Activated gamma-delta T cell treated with Interleukin-2 at 50 U/mL for 16 hours (primary cell): ENCODE measurements around the gene ZBTB44.
"Not testable (repeated sequence)": the region's sequence is repeated elsewhere in the genome, so short reads cannot be mapped to it uniquely, and the experiment has no call there.

Experiments used
- DNase-seq: peaks from one replicate; pipeline ENCODE4 v3.0.0-alpha.2; 2020

Gene ZBTB44

DNA sequence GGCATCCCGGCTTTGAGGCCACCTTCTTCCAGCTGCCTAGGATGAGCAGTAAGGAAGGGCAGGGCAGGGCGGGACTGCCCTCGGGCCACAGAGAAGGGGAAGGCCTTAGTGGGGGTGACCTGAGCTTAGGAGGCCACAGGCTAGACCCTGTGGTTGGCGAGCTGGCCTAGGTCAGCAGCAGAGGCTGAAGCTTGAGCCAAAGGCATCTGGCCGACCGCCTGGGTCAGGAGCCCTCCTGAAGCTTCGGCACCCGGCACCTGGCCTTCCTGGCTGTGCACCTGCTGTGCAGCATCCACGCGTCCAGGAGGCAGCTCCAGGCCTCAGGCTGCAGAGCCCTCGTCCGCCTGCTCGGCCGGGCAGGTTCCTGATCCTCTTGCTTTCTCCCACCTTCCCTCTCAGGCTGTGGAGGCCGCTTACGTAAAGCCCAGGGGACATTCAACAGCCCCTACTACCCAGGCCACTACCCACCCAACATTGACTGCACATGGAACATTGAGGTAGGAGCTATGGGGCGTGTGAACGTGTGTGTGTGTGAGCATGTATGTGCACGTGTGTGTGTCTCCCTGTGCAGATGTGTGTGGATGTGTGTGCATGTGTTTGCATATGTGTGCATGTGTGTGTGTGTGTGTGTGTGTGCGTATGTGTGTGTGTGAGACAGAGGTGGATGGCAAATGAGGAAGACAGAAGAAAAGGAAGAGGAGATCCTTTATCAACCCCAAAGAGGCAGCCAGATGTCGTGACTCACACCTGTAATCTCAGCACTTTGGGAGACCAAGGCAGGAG lies 120.3 kb downstream of the ZBTB44 start:
- DNase-seq, result no peak

DNA sequence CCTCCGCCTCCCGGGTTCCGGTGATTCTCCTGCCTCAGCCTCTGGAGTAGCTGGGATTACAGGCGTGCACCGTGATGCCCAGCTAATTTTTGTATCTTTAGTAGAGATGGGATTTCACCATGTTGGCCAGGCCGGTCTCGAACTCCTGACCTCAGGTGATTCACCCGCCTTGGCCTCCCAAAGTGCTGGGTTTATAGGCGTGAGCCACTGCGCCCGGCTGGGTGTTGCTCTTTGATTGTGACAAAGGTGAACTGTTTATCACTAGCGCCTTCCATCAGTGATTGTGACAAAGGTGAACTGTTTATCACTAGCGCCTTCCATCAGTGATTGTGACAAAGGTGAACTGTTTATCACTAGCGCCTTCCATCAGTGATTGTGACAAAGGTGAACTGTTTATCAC lies 121.2 kb downstream of the ZBTB44 start:
- DNase-seq, result not testable (repeated sequence)

GRCh38 chr11:130192845-130193267 lies 121.9 kb downstream of the ZBTB44 start:
- DNase-seq, result no peak

DNA sequence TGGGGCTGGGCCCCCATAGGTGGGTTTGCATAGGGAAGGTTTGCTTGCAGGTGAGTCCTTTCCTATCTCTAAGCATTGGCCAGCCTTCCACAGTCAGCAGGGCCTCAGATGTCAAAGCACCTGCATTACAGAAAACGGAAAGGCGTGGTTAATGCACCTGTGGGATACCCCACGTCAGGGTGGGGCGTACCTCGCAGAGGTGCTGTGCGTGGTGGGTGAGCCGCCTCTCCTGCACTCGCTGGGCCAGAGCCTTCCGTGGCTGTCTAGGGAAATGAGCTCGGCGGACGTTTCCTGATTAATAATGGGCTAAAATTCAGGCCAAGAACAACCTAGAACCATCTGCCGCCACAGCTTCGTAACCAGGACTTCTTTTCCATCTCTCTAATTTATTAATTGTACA lies 122.8 kb downstream of the ZBTB44 start:
- no peak for DNase-seq

GRCh38 chr11:130190371-130190881 lies 124.3 kb downstream of the ZBTB44 start:
- DNase-seq, result no peak

GRCh38 chr11:130189492-130190210 lies 125.1 kb downstream of the ZBTB44 start:
- DNase-seq, result no peak

DNA sequence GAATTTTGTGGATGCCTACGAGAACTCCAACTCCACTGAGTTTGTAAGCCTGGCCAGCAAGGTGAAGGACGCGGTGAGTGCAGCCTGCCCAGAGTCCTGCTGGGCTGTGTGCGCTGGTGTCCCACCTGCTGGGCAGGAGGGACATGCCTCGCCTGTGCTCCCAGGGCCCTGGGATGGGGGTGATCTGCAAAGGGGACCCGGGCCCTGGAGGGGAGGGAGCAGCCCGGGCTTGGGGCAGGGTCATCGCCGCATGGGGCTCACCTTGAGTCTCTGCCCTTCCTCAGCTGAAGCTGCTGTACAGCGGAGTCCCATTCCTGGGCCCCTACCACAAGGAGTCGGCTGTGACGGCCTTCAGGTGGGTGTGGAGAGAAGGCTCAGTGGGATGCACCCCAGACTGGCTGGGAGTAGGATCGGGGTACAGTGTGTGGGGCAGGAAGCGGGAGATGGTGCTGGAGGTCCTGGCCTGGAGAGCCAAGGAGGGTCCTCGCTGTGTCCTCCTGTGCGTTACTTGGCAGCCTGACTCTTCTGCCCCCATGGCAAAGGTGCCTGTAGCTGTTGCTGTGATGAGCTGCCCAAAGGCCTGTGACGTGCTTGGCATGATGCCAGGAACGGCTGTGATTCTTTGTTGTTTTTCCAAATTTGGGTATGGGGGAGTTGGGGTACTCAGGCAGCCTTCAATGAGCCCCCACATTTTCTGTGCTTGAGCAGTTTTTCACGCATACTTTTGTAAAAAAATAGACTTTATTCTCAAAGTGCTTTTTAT lies 126.0 kb downstream of the ZBTB44 start:
- DNase-seq, result no peak

- no peak for DNase-seq
These were observed 126.7 kb downstream of the ZBTB44 start for GRCh38 chr11:130188047-130188446.

- no peak for DNase-seq
These were observed 127.6 kb downstream of the ZBTB44 start for GRCh38 chr11:130187096-130187495.

DNA sequence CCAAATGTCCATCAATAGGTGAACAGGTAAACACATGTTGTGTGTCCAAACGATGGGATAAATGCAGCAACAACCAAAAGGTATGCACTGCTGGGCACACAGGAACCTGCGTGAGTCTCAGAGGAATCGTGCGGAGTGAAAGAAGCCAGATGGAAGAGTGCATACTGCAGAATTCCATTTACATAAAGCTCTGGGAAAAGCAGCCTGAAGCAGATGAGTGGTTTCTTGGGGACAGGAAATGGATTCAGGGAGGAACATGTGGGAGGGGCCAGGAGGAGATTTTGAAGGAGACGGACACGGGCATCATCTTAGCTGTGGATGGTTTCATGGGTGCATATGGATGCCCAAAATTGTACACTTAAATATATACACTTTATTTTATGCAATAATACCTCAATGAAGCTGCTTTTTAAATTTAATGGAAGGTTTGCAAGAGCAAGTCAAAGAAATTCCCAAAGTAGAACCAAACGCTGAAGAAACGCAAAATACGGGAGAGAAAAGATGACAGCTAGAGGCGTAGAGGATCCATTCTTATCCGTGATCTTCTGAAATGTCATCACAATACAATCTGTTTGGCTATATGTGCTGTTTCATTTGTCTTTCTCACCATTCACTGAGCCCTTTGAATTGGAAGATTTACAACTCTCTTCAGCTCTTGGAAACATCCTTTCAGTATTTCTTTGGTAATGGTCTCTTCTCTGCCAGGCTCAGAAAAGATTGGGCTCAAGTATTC lies 130.7 kb downstream of the ZBTB44 start:
- DNase-seq, result no peak

- DNase-seq, result no peak
These were observed 133.1 kb downstream of the ZBTB44 start for GRCh38 chr11:130181295-130182272.

DNA sequence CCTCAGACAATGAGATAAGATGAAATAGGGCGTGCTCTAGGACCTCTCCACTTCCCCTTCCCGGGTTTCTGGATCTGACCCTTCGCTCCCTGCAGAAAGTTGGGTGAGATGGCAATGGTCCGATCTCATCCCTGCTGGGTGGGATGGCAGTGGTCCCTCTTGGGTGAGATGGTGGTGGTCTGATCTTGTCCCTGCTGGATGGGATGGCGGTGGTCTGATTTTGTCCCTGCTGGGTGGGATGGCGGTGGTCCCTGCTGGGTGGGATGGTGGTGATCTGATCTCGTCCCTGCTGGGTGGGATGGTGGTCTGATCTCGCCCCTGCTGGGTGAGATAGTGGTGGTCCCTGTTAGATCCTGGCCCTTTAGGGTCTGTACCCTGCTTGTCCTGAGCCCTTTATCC lies 133.8 kb downstream of the ZBTB44 start:
- DNase-seq, result no peak

DNA sequence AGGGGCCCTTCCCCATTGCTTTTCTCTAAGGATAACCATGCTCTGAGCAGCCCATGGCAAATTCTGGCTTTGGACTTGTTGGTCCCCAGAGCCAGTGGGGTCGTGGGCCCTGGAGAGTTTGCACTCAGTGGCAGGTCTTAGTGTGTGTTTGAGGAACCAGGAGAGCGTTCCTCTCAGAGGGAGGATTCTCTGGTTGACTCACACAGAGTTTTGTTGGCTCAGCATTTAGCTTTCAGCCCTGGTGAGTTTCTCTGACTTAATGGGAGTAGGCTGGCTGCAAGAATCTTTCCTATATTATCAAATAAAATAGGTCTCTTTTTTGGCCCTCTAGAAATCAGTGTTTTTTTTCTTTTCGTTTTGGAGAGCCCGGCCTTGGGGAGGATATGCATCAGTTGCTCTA lies 134.2 kb downstream of the ZBTB44 start:
- no peak for DNase-seq

DNA sequence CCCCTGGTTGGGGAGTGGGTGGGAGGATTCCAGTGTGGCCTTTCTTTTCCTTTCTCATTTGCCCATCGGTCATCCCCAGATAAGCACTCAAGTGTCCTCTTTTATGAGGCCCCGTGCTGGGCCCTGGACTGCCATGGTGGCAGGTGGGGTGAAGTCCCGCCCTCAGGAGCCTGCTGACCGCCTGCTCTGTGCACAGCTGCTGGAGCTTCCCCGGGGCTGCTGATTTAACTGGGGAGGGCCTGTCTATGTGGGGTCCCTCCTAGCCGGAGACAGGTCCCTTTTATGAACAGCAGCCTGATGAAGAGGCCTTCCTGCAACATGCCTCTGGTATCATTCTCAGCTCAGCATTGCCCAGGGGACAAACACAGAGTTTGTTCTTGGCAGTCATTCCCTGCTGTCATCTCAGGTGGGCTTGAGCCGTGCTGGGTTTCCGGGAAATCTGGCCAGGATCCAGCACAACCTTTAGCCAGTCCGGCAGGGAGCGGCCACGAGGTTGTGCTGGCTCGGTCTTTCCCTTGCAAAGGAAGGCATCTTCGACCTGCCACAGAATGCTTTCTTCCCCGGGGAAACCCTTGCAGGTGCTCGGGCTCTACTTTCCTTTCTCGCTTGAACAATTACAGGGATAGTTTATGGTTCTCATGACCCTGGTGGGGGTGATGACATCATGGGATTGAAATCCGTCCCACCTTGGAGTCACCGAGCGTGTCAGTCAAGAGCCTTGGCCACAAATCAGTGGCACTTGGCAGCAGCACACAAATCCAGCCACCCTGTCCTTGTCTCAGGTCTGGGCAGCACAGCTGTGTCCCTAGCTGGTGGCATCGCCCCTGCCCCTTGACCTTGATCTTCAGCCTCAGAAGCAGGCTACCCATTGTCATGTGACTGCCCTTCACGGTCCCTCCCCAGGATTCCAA lies 135.1 kb downstream of the ZBTB44 start:
- no peak for DNase-seq

DNA sequence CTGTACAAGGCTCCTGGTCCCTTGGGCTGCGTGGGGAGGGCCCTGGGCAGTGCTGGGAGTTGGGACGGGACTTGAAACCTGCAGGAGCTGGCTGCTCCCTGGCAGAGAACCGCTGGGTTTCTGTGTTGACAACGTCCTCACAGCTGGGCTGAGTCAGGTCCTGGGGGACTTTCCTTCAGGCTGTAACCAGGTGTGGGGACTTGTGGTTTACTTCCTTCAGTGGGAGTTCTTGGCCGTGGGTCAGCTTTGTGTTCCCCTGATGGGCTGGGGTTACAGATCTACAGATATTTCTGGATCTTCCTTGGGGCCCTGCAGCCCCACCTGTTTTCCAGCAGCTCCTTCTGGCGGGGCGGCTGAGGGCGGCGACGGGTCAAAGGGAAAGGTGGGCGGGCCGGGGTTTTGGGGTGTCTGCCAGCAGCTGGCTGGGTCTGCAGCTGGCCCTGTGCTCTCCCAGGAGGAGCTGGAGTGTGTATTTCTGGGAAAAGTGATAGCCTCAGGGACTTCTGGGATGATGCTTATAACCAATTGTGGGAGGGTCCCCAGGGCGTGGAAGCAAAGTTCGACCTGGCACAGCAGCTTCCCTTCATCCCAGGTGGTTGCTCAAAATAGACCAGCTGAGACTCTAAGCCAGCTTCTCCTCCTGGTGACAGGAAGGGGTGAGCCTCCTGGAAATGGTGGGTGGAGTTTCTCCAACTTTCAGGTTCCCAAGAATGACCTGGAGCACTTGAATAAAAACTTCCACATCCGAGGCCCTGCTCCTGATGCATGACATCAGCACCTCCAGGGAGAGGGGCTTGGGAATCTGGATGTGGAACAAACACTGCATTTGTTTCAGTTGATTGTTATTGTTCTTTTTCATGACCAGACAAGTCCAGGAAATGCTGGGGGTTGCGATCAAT lies 136.0 kb downstream of the ZBTB44 start:
- DNase-seq, result no peak

DNA sequence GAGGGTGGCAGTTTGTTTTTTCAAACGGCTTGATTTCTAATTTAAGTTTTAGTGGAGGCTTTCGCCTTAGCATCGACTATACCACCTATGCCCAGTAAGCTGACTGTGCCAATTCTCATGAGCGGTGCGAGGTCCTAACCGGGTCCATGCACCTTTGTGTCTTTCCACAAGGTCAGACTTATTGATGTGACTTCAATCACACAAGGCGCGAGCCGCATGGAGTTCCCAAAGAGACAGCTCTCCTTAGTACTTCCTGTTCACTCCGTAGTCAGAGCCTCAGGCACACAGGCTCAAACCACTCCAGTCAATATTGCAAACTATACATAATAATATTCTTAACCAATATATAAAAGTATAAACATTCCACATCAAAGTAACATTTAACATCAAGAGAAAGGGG lies 136.9 kb downstream of the ZBTB44 start:
- DNase-seq, result no peak
